ENCODE measurements around the gene BEAN1.

The BEAN1 gene

DNA sequence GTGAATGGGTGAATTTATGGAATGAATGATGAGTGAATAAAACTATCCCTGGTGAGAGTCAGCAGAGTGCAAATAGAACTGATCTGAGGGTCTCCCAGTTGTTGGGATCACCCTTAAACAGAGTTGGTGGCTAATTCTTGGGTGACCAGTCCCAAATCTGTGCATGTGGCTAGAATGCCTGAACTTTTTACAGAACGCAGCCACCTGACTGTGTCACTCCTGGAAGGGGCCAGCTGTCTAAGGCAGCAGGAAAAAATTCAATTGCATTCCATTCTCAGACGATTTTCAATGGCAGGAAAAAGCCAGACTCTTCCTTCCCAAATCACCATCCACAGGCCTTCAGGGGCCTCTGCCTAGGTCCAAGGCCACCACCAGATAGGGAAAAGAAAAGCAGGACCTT is 43.5 kb downstream of the BEAN1 start:
- H3K4me3 ChIP-seq (ENCODE audit: low read depth, low read length), result no peak overlapping the region
- H3K27ac ChIP-seq, result no peak overlapping the region
- H3K4me1 ChIP-seq, result no peaks in the 10 kb centered on the region
- TF ChIP-seq, protein P1, sequence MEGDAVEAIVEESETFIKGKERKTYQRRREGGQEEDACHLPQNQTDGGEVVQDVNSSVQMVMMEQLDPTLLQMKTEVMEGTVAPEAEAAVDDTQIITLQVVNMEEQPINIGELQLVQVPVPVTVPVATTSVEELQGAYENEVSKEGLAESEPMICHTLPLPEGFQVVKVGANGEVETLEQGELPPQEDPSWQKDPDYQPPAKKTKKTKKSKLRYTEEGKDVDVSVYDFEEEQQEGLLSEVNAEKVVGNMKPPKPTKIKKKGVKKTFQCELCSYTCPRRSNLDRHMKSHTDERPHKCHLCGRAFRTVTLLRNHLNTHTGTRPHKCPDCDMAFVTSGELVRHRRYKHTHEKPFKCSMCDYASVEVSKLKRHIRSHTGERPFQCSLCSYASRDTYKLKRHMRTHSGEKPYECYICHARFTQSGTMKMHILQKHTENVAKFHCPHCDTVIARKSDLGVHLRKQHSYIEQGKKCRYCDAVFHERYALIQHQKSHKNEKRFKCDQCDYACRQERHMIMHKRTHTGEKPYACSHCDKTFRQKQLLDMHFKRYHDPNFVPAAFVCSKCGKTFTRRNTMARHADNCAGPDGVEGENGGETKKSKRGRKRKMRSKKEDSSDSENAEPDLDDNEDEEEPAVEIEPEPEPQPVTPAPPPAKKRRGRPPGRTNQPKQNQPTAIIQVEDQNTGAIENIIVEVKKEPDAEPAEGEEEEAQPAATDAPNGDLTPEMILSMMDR (IDR thresholded peaks at IDR 0.05), result no peak
- H2AFZ ChIP-seq, result no peak overlapping the region
- H3K4me2 ChIP-seq (ENCODE audit: low read length), result no peak overlapping the region
- H3K9ac ChIP-seq, result no peak overlapping the region
- H3K9me3 ChIP-seq (ENCODE audit: control insufficient read depth, low read length), result no peaks in the 10 kb centered on the region
- no peaks in the 10 kb centered on the region for H3K36me3 ChIP-seq (ENCODE audit: control insufficient read depth, insufficient read depth, low read length)
- no peaks in the 10 kb centered on the region for H3K79me2 ChIP-seq
- no peaks in the 10 kb centered on the region for H3K27me3 ChIP-seq (ENCODE audit: control insufficient read depth, insufficient read depth, low read length)

DNA sequence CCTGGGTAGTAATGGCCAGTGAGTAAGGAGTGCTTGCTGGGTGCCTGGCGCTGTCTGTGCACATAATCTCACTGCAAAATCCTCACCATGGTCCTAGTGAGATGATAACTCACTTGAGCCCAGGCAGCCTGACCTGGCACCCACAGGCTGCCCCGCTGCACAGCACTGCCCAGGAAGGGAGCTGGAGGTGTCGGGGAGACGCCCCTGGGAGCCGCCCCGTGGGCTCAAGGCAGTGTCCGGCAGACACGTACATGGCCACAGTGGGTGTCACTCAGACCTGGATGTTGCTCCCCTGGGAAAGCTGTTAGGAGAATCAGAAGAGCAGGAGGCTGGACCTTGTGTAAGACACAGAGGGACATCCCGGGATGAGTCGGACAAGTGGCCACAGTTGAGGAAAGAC is 44.2 kb downstream of the BEAN1 start:
- H3K27ac ChIP-seq, result no peak overlapping the region
- H3K36me3 ChIP-seq (ENCODE audit: control insufficient read depth, insufficient read depth, low read length), result no peaks in the 10 kb centered on the region
- H3K9ac ChIP-seq, result no peak overlapping the region
- no peaks in the 10 kb centered on the region for H3K9me3 ChIP-seq (ENCODE audit: control insufficient read depth, low read length)
- H3K27me3 ChIP-seq (ENCODE audit: control insufficient read depth, insufficient read depth, low read length), result no peaks in the 10 kb centered on the region
- no peak overlapping the region for H2AFZ ChIP-seq
- TF ChIP-seq, protein P1 (IDR thresholded peaks at IDR 0.05), result no peak
- no peak overlapping the region for H3K4me3 ChIP-seq (ENCODE audit: low read depth, low read length)
- no peaks in the 10 kb centered on the region for H3K79me2 ChIP-seq
- H3K4me2 ChIP-seq (ENCODE audit: low read length), result no peak overlapping the region
- H3K4me1 ChIP-seq, result no peaks in the 10 kb centered on the region

GRCh38 chr16:66471716-66472393 is 44.8 kb downstream of the BEAN1 start:
- no peaks in the 10 kb centered on the region for H3K9me3 ChIP-seq (ENCODE audit: control insufficient read depth, low read length)
- no peaks in the 10 kb centered on the region for H3K27me3 ChIP-seq (ENCODE audit: control insufficient read depth, insufficient read depth, low read length)
- H3K4me3 ChIP-seq (ENCODE audit: low read depth, low read length), result no peak overlapping the region
- H3K79me2 ChIP-seq, result no peaks in the 10 kb centered on the region
- no peak overlapping the region for H2AFZ ChIP-seq
- H3K4me2 ChIP-seq (ENCODE audit: low read length), result no peak overlapping the region
- no peaks in the 10 kb centered on the region for H3K4me1 ChIP-seq
- H3K9ac ChIP-seq, result no peak overlapping the region
- no peak overlapping the region for H3K27ac ChIP-seq
- H3K36me3 ChIP-seq (ENCODE audit: control insufficient read depth, insufficient read depth, low read length), result no peaks in the 10 kb centered on the region
- TF ChIP-seq, protein P1 (IDR thresholded peaks at IDR 0.05), result no peak

DNA sequence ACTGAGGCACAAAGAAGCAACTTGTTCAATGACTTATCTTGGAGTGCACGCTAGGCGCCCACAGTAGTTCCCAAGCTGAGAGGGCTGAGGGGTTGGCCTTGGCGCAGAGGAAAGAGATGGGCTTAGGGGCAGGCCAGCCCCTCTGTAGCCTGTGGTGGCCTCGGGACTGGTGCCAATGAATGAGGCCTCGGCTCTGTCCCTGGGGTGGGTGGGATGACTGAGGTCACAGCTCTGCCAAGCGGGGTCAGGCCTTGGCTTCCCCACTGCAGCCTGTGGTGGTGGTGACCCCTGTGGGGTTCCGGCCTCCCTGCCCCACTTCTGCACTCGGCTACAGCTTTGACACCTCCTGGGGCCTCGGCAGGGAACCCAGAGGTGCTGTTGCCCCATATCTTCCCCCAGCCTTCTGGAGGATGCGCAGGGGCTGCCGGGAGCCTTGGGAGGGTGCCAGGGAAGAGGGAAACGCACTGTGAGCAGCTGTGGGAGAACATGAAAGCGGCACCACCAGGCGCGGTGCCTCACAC is 46.0 kb downstream of the BEAN1 start:
- H3K9me3 ChIP-seq (ENCODE audit: control insufficient read depth, low read length), result no peaks in the 10 kb centered on the region
- H3K27ac ChIP-seq, result no peak overlapping the region
- no peak overlapping the region for H3K9ac ChIP-seq
- H3K4me1 ChIP-seq, result no peaks in the 10 kb centered on the region
- TF ChIP-seq, protein P1 (IDR thresholded peaks at IDR 0.05), result no peak
- H3K27me3 ChIP-seq (ENCODE audit: control insufficient read depth, insufficient read depth, low read length), result no peaks in the 10 kb centered on the region
- no peak overlapping the region for H3K4me3 ChIP-seq (ENCODE audit: low read depth, low read length)
- no peak overlapping the region for H2AFZ ChIP-seq
- H3K36me3 ChIP-seq (ENCODE audit: control insufficient read depth, insufficient read depth, low read length), result no peaks in the 10 kb centered on the region
- no peak overlapping the region for H3K4me2 ChIP-seq (ENCODE audit: low read length)
- H3K79me2 ChIP-seq, result no peaks in the 10 kb centered on the region
